SJSA1 (cell line): Measurements from ENCODE around the gene ASB2. TPM values are rescaled to one million over a fixed set of nuclear protein-coding genes. Genes with fewer than 3 reads are reported as not detected.
A peak's percentile ranks its signal among the peaks of the same experiment; 100 is the strongest.

ENCODE experiments used
- DNase-seq, 2 experiments: peaks; one replicate each; pipeline ENCODE4 v3.0.0-alpha.2; 2015 to 2020; ENCODE audit warnings: low spot score in 2 of 2, low read depth in 1 of 2
- H3K27ac ChIP-seq: fragments of 250-450 bp; sonication (Bioruptor Pico); 2 replicates; pipeline ENCODE4 v1.5.1; 2020; ENCODE audit warnings: mild to moderate bottlenecking, moderate library complexity
- H3K27me3 ChIP-seq: fragments of 250-450 bp; sonication (Bioruptor Pico); replicated peaks from 2 replicates; pipeline ENCODE4 v1.5.1; 2020; ENCODE audit warnings: mild to moderate bottlenecking, moderate library complexity
- H3K36me3 ChIP-seq: fragments of 250-450 bp; sonication (Bioruptor Pico); 2 replicates; pipeline ENCODE4 v1.5.1; 2020; ENCODE audit warnings: mild to moderate bottlenecking
- H3K4me1 ChIP-seq: fragments of 250-450 bp; sonication (Bioruptor Pico); replicated peaks from 2 replicates; pipeline ENCODE4 v1.6.1; 2021; ENCODE audit warnings: mild to moderate bottlenecking
- H3K4me3 ChIP-seq: fragments of 250-450 bp; sonication (Bioruptor Pico); 2 replicates; pipeline ENCODE4 v1.5.1; 2020; ENCODE audit warnings: mild to moderate bottlenecking
- H3K9me3 ChIP-seq: fragments of 250-450 bp; sonication (Bioruptor Pico); replicated peaks from 2 replicates; pipeline ENCODE4 v1.5.1; 2020; ENCODE audit warnings: mild to moderate bottlenecking
- total RNA-seq: library from RNA; depleted of rRNA; stranded (reverse); fragments of >200 nt; shearing (Covaris generic); gene quantifications from 2 replicates; pipeline ENCODE4 v1.2.3, GENCODE V29; 2014

Gene ASB2
- total RNA-seq, 1 experiment from 2014 or later: 14.9 TPM

GRCh38 chr14:93996130-93996695 is 19.8 kb upstream of the ASB2 start:
- no peak overlapping the region for H3K27ac ChIP-seq
- H3K27me3 ChIP-seq: no peaks in the 10 kb centered on the region
- DNase-seq: no peak
- peaks cover 14% of the 10 kb centered on the region for H3K4me1 ChIP-seq
- H3K9me3 ChIP-seq: no peaks in the 10 kb centered on the region
- no peak overlapping the region for H3K4me3 ChIP-seq
- no peaks in the 10 kb centered on the region for H3K36me3 ChIP-seq

GRCh38 chr14:93994919-93995682 is 18.7 kb upstream of the ASB2 start:
- Histone ChIP-seq H3K36me3 (no peaks in the 10 kb centered on the region), H3K4me1 (peaks cover 14% of the 10 kb centered on the region), H3K27ac (no peak overlapping the region), H3K9me3 (no peaks in the 10 kb centered on the region), H3K4me3 (no peak overlapping the region), H3K27me3 (no peaks in the 10 kb centered on the region)
- DNase-seq: peak; percentile 48 to 66

- no peak for DNase-seq
- H3K27ac ChIP-seq: no peak overlapping the region
- H3K9me3 ChIP-seq: no peaks in the 10 kb centered on the region
- H3K27me3 ChIP-seq: no peaks in the 10 kb centered on the region
- H3K36me3 ChIP-seq: no peaks in the 10 kb centered on the region
- H3K4me1 ChIP-seq: peaks cover 14% of the 10 kb centered on the region
- H3K4me3 ChIP-seq: no peak overlapping the region
These were observed 17.0 kb upstream of the ASB2 start for GRCh38 chr14:93993382-93993781.

GRCh38 chr14:93991649-93992048 is 15.3 kb upstream of the ASB2 start:
- no peak for DNase-seq
- Histone ChIP-seq H3K27me3 (no peaks in the 10 kb centered on the region), H3K4me1 (peaks cover 14% of the 10 kb centered on the region), H3K36me3 (no peaks in the 10 kb centered on the region), H3K9me3 (no peaks in the 10 kb centered on the region), H3K27ac (no peak overlapping the region), H3K4me3 (no peak overlapping the region)

GRCh38 chr14:93991212-93991611 is 14.8 kb upstream of the ASB2 start:
- peaks cover 14% of the 10 kb centered on the region for H3K4me1 ChIP-seq
- H3K9me3 ChIP-seq: no peaks in the 10 kb centered on the region

GRCh38 chr14:93989939-93990338 is 13.6 kb upstream of the ASB2 start:
- Histone ChIP-seq H3K4me3 (no peak overlapping the region), H3K27me3 (no peaks in the 10 kb centered on the region), H3K9me3 (no peaks in the 10 kb centered on the region), H3K36me3 (no peaks in the 10 kb centered on the region), H3K27ac (no peak overlapping the region), H3K4me1 (peaks cover 13% of the 10 kb centered on the region)
- no peak for DNase-seq

More at GRCh38 chr14:93991212-93991611, 14.8 kb upstream of the ASB2 start:
- no peak for DNase-seq
- Histone ChIP-seq H3K36me3 (no peaks in the 10 kb centered on the region), H3K27ac (no peak overlapping the region), H3K27me3 (no peaks in the 10 kb centered on the region), H3K4me3 (no peak overlapping the region)

GRCh38 chr14:93987815-93988476 is 11.6 kb upstream of the ASB2 start:
- no peak overlapping the region for H3K4me3 ChIP-seq
- H3K9me3 ChIP-seq: no peaks in the 10 kb centered on the region
- no peak overlapping the region for H3K27ac ChIP-seq
- H3K36me3 ChIP-seq: no peaks in the 10 kb centered on the region
- no peak for DNase-seq
- H3K4me1 ChIP-seq: peaks cover 17% of the 10 kb centered on the region
- H3K27me3 ChIP-seq: no peaks in the 10 kb centered on the region

GRCh38 chr14:93987376-93987775 is 11.0 kb upstream of the ASB2 start:
- Histone ChIP-seq H3K4me3 (no peak overlapping the region), H3K36me3 (no peaks in the 10 kb centered on the region), H3K4me1 (peaks cover 17% of the 10 kb centered on the region), H3K27me3 (no peaks in the 10 kb centered on the region), H3K27ac (no peak overlapping the region), H3K9me3 (no peaks in the 10 kb centered on the region)
- DNase-seq: no peak

- no peaks in the 10 kb centered on the region for H3K9me3 ChIP-seq
- DNase-seq: no peak
- H3K36me3 ChIP-seq: no peaks in the 10 kb centered on the region
- H3K4me3 ChIP-seq: no peak overlapping the region
- peaks cover 17% of the 10 kb centered on the region for H3K4me1 ChIP-seq
- H3K27me3 ChIP-seq: no peaks in the 10 kb centered on the region
- no peak overlapping the region for H3K27ac ChIP-seq
These were observed 10.6 kb upstream of the ASB2 start for GRCh38 chr14:93986955-93987354.

GRCh38 chr14:93984987-93985410 is 8.6 kb upstream of the ASB2 start:
- H3K27ac ChIP-seq: no peak overlapping the region
- H3K4me3 ChIP-seq: no peak overlapping the region
- DNase-seq: peak; percentile 68 to 74
- no peaks in the 10 kb centered on the region for H3K9me3 ChIP-seq
- no peaks in the 10 kb centered on the region for H3K27me3 ChIP-seq
- no peaks in the 10 kb centered on the region for H3K36me3 ChIP-seq
- peaks cover 26% of the 10 kb centered on the region for H3K4me1 ChIP-seq

- peaks cover 26% of the 10 kb centered on the region for H3K4me1 ChIP-seq
- no peak overlapping the region for H3K27ac ChIP-seq
- DNase-seq: no peak
These were observed 7.7 kb upstream of the ASB2 start for GRCh38 chr14:93984070-93984469.

GRCh38 chr14:93982230-93983007 is 6.0 kb upstream of the ASB2 start:
- no peak overlapping the region for H3K27ac ChIP-seq
- no peaks in the 10 kb centered on the region for H3K27me3 ChIP-seq
- no peaks in the 10 kb centered on the region for H3K36me3 ChIP-seq
- H3K4me1 ChIP-seq: peaks cover 26% of the 10 kb centered on the region
- H3K9me3 ChIP-seq: no peaks in the 10 kb centered on the region
- DNase-seq: no peak
- H3K4me3 ChIP-seq: no peak overlapping the region

More at GRCh38 chr14:93984070-93984469, 7.7 kb upstream of the ASB2 start:
- H3K4me3 ChIP-seq: no peak overlapping the region
- no peaks in the 10 kb centered on the region for H3K36me3 ChIP-seq
- H3K27me3 ChIP-seq: no peaks in the 10 kb centered on the region
- H3K9me3 ChIP-seq: no peaks in the 10 kb centered on the region

- Histone ChIP-seq H3K9me3 (no peaks in the 10 kb centered on the region), H3K4me3 (no peak overlapping the region), H3K27ac (no peak overlapping the region), H3K36me3 (no peaks in the 10 kb centered on the region), H3K4me1 (peaks cover 33% of the 10 kb centered on the region), H3K27me3 (no peaks in the 10 kb centered on the region)
- DNase-seq: no peak
These were observed 5.2 kb upstream of the ASB2 start for GRCh38 chr14:93981316-93982229.
